Globus pallidus (tissue), 1 donor: ENCODE data around the gene SULT1C4.

ENCODE experiments used
- DNase-seq: peaks from one replicate; pipeline ENCODE4 v3.0.0-alpha.2; 2015; ENCODE audit warnings: low spot score

SULT1C4 gene

DNA sequence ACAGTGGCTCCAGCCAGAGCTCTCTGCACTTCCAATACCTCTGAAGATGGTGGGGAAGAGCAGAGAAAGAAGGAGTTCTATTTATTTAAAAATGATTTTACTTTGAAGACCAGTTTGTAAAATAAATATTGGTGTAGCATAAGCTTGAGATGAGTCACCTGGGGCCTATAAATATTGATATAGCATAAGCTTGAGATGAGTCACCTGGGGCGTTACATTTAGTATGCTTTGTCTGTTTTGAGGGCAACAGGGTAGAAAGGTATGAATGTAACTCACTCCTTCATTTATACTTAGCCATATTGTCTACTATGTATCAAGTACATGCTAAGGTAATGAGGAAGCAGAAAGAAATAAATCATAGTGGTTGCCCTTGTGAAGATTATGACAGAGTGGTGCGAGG, 7.7 kb upstream of the SULT1C4 start:
- DNase-seq: no peak

DNA sequence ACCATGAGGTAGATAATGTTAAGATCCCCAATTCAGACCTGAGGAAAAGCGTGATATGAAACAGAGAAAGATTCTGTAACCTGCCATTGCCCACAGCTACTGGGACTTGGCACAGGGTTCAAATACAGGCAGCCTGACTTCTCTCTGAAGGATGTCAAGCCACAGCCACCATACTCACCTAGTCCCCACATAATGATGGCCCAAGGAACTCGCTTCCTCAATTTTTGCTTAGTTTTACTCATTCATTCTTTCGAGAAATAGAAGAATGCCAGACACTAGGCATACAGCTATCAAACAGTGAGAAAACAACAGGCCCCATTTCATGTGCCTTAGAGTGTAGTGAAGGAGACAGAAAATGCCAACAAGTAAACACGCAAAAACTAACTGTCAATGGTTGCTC, 980 bp upstream of the SULT1C4 start:
- no peak for DNase-seq

DNA sequence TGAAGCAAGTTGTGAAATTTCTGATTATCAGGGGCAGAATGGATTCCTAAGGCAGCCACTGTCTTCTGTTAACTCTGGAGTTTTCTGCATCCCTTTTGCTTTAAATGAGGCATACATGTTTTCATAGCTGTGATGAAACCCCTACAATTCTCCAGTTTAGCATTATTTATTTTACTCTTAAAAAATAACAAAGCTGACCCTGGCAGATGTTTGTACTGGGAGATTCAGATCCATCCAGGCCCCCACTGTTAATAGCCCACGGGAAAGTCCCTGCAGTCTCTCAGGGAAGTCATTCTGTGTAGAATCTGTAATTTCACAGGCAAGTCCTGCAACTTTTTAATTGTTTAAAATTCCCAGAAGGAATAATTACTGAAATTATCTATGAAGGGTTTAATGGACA, 353 bp upstream of the SULT1C4 start:
- DNase-seq: no peak

DNA sequence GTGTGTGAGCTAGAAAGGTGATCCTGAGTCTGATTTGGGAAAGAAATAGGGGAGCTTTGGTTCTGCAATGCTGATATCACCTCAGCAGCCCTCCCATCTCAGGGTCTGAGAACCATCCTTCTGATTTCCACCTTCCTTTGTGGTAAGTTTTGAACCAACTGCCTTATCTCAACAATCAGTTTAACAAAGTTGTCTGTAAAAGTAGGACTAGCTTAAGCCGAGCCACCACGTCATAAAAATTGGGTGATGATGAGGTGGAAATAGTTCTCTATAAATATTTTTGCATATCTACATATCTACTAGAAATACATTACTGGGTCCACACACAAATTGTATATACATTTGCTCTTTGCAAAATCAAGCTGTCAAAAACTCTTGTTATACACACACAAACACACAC, 1.1 kb downstream of the SULT1C4 start:
- DNase-seq: no peak

DNA sequence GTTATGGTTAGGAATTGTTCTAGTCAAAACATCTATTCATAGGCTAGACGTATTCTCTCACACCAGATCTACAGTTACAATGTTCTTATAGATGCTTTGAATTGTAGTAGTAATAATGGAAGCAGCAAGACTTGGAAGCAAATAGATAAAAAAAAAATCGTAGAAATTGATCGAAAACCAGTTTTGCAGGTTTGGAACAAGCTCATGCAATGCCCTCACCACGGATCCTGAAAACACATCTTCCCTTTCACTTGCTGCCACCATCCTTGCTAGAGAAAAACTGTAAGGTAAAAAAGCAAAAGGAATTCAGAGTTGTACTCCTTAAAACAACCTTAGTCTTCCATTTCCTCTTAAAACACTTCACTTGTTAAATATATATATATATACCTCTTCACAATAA, 4.4 kb downstream of the SULT1C4 start:
- no peak for DNase-seq

DNA sequence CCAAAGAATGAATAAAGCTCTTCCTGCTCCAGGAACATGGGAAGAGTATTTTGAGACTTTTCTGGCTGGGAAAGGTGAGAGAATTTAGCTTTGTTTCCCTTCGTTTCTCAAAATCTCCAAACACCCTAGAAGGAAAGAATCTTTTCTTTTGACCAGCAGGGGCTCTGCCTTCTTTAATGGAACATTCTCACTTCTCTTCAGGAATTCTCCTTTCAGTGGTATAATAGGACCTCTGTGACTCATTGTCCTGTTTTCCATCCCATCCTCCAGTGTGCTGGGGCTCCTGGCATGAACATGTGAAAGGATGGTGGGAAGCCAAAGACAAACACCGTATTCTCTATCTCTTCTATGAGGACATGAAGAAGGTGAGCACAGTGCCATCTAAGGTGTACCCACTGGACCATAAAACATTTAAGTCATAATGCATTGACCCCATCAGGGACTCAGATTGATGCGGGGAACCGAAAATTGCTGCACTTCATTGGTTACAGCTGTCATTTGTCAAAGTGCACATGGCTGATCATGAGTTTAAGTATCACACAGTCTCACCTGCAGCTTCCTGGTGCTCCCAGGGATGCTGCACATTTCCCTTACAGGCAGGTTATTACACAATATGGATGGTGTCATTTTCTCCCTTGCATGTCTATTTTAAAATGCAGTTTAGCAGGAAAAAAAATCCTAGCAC, 5.5 kb downstream of the SULT1C4 start:
- DNase-seq: no peak

DNA sequence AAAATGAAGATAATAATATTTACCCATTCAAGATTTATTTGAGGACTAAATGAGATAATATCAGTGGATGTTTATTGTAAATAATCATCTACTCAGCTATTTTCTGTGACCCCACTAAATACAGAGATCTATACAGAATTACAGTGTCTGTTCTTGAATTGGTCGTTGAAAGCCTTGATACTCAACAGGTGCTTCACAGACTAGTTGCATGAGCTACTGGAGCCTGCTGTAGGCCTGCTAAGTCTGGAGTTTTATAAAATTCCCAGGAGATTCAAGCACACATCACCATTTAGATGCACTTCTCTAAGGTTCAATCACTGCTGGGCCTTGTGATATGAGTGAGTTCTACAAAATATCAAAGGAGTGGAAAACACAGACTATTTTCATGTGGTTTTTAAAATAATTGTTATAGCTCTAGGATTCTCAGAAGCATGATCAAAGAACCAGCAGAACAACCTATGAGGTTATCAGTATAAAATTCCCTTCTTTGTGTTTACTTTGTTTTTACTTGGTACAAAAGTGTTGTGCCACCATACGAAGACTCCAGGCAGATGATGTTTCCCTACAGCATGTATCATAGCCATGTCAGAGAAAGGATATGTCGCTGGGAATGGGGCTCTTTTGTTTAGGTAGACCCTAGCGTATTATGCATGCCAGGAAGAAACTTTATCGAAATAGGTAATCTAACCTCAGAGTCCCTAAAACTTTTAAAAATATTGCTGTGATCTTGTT, 7.1 kb downstream of the SULT1C4 start:
- no peak for DNase-seq

DNA sequence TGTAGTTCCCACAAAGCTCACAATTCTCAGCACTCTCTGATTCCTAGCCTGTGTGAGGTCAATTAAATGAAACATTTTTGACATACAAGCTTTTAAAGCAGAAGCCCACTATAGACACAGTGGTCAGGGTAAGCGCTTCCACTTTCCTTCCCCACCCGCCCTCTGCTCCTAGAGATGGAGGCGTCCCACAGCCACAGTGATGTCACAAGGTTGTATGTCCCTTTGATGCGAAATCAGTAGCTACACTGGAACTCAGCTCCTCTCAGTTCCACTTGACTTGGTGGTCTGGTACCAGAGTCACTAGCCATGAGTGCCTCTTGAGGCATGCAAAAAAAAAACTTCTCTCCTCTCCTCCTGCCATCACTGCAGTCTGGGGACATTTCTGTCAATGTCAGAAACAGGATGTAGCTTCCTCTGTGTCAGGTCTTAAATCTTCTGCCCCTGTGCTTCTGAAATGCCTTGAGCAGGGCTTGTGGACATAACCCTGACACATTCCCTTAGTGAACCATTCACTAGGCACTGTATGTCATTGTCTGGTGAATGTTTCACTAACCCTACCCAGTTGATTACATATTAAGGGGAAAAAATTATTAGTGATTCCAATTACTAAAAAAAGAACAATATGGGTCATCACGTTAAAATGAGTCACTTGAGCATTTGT, 7.8 kb downstream of the SULT1C4 start:
- DNase-seq: no peak

DNA sequence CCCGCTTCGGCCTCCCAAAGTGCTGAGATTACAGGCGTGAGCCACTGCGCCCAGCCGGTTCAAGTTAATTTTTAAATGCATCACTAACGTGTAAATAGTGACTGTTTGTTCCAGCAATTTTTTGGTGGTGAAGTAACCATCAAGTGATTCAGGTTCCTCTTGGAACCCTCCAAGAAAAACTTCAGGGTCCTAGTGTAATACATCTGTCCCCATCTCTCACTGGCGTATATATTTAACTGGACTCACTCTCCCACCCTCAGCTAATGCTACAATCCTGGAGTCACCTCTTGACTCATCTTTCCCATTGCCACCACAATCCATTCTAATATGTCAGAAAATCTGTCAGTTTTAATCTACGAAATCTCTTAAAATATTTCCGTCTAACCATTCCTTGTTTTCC, 10.3 kb downstream of the SULT1C4 start:
- DNase-seq: no peak

DNA sequence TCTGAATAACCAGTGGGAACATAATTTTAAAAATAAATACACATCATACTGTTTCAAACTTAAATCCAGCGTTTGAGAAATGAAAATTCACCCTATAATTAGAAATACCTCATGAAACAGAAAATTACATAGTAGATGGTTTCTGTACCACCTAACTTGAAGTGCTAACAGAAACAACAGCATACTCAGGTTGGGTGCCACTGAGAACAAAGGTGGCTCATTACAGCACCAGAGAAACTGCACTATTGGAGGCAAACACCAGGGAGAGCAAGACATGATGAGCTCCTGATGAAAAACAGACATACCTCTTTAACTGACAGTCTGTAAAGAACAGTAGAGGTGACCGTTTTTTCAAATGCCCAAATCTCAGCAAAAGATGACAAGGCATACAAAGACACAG, 12.6 kb downstream of the SULT1C4 start:
- no peak for DNase-seq

DNA sequence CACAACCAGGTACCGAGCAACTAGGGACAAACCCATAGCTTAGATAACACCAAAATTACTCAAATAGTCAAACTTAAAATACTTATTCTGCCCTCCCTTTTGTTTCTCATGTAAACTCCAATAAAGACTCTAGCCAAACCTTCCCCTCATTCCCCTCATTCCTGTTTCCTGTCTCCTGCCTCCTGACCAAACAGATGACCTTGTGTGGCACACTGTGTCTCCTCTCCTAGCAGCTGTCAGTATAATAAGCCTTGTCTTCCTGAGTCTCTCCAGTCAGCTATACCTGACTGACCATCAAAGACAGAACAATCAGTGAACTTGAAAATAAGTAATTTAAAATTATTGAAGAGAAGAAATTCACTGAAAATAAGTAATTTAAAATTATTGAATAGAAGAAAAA, 14.3 kb downstream of the SULT1C4 start:
- no peak for DNase-seq

DNA sequence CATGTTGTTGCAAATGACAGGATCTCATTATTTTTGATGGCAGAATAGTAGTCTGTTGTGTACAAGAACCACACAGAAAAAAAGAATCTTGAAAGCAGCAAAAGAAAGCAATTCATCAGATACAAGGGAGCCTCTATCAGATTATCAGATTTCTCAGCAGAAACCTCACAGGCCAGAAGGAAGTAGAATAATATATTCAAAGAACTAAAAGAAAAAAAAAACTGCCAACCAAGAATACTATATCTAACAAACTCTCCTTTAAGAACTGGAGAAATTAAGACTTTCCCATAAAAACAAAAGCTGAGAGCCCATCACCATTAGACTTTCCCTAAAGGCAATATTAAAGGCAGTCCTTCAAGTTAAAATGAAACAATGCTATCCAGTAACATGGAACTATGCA, 15.4 kb downstream of the SULT1C4 start:
- no peak for DNase-seq

DNA sequence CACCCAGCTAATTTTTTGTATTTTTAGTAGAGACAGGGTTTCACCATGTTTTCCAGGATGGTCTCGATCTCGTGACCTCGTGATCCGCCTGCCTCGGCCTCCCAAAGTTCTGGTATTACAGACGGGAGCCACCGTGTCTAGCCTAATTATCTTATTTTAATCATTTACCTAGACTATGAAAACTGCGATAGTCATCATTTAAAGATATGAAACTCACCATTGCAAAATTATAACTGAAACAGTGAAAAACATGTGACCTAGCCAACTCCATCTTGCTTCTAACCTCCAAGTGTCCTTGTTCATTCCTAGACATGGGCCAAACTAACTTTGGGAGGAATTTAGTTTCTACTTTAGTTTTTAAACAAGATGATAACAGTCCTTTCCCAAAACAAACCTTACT, 17.4 kb downstream of the SULT1C4 start:
- DNase-seq: no peak

DNA sequence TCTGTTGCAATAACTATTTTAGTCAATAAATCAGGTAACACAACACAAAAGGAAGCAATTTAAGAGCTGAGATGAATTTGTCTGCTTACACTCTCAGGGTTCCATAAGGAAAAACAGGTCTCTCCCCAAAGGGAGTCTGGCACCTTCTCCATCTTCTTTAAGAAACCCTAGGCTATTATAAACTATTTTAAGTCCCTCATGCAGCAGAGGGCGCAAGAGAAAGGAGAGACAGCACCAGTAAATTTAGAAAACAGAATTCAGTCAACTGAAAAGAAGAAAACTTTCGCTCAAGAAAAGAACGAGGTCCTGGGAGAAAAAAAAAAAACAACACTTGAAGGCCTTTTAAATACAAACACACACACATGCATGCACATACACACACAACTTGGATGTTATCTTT, 19.1 kb downstream of the SULT1C4 start:
- no peak for DNase-seq

DNA sequence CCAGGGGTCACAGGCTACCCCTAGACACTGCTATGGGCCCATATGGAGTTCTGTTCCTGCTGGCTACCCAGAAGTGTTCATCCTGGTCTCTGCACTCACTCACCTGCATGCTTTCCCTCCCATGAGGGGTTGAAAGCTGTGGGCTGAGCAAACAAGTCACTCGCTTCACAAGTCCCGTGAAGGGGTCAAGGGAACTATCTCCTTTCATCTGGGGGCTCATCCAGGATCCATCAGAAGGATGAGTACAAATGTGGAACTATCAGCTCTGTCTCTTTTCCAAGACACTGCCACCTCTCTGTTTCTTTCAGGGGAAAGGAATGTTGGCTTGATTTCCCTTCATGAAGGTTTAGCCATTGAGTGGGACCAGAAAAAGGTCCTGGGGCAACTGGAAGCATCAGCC, 21.7 kb downstream of the SULT1C4 start:
- DNase-seq: no peak

DNA sequence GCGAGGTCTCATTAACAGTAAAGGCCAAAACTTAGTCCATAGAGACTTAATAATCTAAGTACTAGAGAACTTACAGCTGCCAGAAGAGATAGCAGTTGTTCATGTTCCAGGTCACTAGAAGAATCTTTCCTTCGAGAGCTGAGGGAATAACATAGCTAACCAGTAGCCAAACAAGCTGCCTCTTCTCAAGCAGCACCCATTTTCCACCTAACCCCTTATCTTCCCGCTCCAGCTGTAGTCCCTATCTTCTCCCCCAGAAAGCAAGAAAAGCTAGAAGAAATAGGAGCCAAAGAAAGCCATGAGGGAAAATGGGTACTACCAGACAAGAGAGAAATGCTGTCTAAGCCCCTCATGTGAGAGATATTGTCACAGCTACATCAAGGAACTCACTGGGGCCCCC, 24.0 kb downstream of the SULT1C4 start:
- DNase-seq: no peak

DNA sequence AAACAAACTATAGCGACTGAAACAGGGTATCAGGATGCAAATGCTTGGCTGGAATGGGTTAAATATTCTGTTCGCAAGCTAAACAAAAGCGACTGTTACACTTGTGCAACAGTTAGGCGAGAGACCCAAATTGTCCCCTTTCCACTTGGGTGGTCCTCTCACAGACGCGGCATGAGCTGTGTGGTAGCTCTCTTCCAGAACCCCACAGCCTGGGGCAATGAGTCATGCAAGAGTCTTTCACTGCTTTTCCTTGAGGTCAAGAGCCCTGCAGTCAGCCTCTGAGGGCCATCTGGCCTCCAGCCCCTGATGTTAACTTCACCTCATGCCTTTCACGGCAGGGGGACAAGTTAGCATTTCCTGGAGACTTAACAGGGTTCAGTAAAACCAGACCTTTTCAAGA, 25.7 kb downstream of the SULT1C4 start:
- DNase-seq: no peak

DNA sequence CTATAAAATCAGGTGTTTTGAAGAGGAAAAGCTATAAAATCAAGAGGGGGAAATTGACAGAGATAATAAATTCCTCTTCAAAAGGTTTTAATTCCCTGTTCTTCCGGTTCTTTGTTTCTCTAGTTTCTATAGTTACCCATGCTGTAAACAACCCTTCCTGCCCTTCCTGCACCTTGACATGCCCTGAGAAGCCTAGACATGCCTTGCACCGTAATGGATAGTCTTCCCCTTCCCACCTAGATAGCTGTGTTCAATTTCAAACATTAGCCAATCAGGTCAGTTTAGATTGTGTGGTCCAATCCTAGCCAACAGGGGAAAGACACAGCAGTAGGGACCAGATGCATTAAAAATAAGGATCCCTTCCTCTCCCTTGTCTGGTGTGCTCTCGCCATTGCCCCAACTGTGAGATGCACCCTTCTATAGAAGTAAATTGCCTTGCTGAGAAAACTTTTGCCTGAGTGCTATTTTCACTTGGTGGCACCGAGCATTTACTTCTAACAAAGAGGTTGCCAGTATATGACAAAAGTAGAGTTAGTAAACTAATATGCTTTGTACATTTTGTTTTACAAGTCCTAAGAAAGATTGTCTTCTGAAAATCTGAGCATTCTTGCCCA, 27.1 kb downstream of the SULT1C4 start:
- DNase-seq: no peak

DNA sequence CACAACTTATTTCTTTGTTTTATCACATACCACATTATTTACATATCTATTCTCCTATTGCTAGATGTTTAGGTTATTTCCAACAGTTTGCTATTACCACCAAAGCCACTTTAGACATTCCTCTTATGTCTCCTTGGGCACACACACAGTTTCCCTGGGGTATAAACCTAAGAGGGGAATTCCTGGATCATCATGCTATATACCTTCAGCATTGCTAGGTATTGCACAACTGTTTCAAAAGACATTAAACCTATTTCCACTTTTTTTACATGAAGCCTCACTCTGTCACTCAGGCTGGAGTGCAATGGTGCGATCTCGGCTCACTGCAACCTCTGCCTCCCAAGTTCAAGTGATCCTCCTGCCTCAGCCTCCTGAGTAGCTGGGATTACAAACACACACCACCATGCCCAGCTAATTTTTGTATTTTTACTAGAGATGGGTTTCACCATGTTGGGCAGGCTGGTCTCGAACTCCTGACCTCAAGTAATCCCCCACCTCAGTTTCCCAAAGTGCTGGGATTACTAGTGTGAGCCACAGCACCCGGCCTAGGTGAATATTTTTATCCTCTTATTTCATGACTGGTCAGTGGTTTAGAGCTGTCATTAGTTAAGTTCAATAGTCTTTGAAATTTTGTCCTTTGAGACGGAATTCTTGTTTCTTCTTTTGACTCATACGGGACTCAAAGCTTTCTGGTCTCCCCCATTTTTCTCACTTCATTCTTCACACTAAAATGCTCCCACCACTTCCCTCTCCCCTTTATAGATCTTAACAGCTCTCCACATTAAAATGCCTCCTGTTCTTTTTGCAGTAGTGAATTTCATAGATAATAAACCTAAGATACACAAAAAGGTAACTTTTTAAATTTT, 30.3 kb downstream of the SULT1C4 start:
- DNase-seq: no peak

DNA sequence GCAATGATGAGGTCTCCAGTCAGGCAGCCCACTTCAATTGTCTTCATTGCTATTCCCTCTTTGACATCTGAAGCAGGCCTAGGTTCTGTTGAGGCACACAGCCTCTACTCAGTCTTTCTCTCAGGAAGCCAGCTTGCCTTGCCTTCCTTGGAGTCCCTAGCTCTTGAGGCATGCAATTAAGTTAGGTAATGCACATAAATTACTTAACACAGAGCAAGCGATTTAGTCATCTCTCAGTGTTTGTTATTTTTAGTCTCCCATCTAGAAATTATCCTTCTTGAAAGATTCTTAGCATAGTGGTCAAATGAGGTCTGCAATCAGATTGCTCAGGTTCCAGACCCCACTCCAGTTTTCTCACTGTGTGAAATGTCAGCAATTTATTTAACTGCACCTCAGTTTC, 32.0 kb downstream of the SULT1C4 start:
- DNase-seq: no peak

DNA sequence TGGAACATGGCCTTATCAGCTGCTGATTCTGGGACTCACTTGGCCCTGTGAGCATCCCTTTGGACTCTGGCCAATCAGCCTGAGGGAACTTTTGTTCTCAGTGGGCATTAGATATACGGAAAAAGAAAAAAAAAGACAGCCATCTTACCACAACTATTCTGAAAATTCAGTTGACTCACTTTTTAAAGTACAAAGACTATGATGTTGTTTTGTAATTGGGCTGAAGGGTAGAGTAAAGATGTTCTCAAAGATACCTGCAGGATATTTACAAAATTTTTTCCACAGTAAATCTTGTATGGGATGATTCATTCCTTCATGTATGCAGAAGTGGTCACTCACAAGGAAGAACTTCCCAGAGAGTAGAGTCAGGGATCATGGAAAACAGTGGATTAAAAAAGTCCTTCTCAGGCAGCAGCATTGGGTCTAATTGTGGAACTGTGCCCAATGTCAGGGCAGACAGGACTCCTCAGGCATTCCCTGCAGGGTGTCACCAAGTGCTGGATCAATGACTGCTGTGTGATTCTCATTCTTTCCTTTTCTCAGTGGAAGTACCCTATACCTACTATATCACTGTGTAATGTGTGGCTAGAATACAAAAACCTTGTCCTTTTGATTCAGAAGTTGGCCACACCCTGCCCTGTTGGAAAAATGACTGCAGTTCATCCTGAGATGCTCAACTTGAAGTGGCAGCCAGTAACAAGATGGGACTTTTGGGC, 35.4 kb downstream of the SULT1C4 start:
- no peak for DNase-seq
